Heart left ventricle (tissue), 13 donors: ENCODE measurements around the gene MON1A.
A peak's percentile ranks its signal among the peaks of the same experiment; 100 is the strongest.

Experiments used
- POLR2A ChIP-seq, 2 donors: fragments of 450-650 bp; IDR thresholded peaks; one replicate each; pipeline ENCODE4 v1.6.1; 2017; ENCODE audit warnings: antibody characterized with exemption in 2 of 2, mild to moderate bottlenecking in 2 of 2, moderate library complexity in 2 of 2
- TF ChIP-seq, protein P1 (sequence below), 12 donors: fragments of 200-600 bp; sonication (generic) in 4 of 12; IDR thresholded peaks; one replicate each; pipeline versions ENCODE4 v1.5.0 to v1.8.0; 2018 to 2022; ENCODE audit warnings: antibody characterized with exemption in 12 of 12, mild to moderate bottlenecking in 5 of 12
- donor health status: ischemic (EF 13 %, LVEDD 7.1; RV severe dilation, severe dysfunction).
- donor health status: DM: no; HTN: yes; CAD: no.
- donor health status: DM: no; HTN: no; CAD: no.
- donor health status: ischemic (EF 25% LVEDD 6.9; RV normal size, moderate dysfunction).
- donor health status: ischemic (EF 25% LVEDD 5.7; RV mildly dilated, moderate dysfunction).
- donor health status: ischemic (EF 35%, LVEDD 5.7; RV mildly dilated, moderate dysfunction).
- donor health status: nonischemic (EF 11% LVEDD 7.7; RV severe dilation, severe dysfunction).
- donor health status: DM: yes; HTN: yes; CAD: no.
- donor health status: PGD.
- donor health status: ischemic (EF 29% LVEDD 5.4; RV normal size, mild dysfunction).
- donor health status: nonischemic (EF 23%, LVEDD 6.1; RV moderate dilation, normal function).

DNA sequence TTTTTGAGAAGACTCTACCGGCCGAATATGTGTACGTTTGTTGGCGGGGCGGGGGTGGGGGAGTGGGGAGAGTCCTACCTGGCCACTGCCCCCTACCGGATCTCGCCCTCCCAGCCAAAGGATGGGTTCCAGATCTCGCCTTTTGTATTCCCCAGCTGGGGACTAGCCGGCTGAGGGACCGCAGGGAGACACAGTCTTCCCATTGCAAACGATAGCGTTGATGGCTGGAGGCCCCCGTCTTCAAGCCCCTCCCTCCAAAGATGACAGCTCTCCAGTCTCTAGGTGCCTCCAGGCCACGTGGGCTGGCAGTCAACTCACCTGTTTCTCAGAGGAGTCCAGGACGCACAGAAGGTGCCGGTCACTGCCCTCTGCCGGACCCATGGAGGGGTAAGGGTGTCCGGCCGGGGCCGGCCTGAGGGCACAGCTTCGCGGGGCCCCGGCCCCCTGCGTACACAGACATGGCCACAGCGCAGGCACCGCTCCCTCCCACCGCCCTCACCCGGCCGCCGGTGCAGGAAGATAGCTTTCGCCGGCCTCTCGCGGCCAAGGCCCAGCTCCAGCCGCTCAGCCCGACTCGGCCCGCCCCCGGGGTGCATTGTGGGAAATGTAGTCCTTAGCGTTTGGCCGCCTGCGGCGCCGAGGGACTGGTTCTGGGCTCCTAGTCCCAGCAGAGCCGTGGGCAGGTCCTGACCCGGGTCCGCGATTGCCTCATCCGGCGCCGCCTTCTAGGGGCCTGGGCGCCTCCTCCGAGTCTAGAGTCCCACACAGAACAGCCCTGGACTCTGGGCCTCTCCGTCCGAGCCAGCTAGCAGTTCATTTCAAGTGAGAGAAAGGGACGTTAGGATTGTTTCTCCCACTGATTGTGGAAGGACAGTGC, at the start of gene MON1A:
- TF ChIP-seq, protein P1, sequence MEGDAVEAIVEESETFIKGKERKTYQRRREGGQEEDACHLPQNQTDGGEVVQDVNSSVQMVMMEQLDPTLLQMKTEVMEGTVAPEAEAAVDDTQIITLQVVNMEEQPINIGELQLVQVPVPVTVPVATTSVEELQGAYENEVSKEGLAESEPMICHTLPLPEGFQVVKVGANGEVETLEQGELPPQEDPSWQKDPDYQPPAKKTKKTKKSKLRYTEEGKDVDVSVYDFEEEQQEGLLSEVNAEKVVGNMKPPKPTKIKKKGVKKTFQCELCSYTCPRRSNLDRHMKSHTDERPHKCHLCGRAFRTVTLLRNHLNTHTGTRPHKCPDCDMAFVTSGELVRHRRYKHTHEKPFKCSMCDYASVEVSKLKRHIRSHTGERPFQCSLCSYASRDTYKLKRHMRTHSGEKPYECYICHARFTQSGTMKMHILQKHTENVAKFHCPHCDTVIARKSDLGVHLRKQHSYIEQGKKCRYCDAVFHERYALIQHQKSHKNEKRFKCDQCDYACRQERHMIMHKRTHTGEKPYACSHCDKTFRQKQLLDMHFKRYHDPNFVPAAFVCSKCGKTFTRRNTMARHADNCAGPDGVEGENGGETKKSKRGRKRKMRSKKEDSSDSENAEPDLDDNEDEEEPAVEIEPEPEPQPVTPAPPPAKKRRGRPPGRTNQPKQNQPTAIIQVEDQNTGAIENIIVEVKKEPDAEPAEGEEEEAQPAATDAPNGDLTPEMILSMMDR (IDR thresholded peaks at IDR 0.05) = peak in 9 of 12 donors; percentile 11 to 53 (median 28)
- TF ChIP-seq POLR2A (IDR thresholded peaks at IDR 0.05) = peak in 1 of 2 donors; percentile 76
